C4-2B (cell line): Measurements from ENCODE around the gene METTL23.

Experiments
- H3K27ac ChIP-seq: fragments of 450-650 bp; 2 replicates; pipeline ENCODE4 v1.5.1; 2017
- CTCF ChIP-seq: fragments of 450-650 bp; conservative IDR thresholded peaks from 2 replicates; pipeline ENCODE4 v1.5.1; 2017; ENCODE audit warnings: mild to moderate bottlenecking
- ZFX ChIP-seq: fragments of 450-650 bp; IDR thresholded peaks from 2 replicates; pipeline ENCODE4 v1.6.1; 2017

Gene METTL23

DNA sequence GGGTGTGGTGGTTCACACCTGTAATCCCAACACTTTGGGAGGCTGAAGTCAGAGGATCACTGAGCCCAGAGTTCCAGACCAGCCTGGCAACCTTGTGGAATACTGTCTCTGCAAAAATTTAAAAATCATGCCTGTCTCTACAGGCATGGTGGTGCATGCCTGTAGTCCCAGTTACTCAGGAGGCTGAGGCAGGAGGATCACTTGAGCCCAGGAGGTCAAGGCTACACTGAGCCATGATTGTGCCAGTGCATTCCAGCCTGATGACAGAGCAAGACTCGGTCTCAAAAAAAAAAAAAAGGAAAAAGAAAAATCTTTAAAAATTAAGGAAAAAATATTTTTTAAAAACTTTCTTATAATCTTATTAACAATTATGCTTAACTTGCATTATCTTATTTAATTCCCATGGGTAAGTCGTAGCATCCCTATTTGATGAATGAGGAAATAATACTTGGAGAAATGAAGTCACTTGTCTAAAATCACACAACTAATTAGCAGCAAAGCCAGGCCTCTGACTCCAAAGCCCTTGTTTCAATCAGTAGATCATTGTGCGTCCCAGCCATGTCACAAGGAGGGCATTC lies 24.9 kb downstream of the METTL23 start:
- no peak overlapping the region for H3K27ac ChIP-seq
- TF ChIP-seq CTCF (no peak), ZFX (no peak)

DNA sequence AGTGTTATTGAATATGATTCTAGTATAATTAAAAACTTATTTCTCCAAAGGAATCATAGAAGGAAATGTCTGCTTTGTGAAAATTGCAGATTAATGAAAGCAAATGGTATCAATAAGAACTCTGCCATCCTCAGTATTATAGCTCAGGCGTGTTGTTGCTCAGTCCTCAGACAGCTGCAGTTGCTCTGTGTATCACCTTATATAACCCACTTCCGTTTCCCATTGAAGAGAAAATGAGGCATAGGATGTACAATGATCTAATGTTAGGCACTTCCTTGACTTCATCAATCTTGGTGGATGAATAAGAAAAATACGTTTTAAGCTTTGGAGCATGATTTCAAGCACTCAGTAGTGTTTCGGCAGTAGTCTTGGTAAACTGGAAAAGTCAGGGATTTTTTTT lies 25.4 kb downstream of the METTL23 start:
- no peak for TF ChIP-seq CTCF
- no peak overlapping the region for H3K27ac ChIP-seq

GRCh38 chr17:76753061-76753961 lies 26.7 kb downstream of the METTL23 start:
- no peak for TF ChIP-seq CTCF
- TF ChIP-seq ZFX = no peak
- no peak overlapping the region for H3K27ac ChIP-seq

GRCh38 chr17:76755285-76755684 lies 28.6 kb downstream of the METTL23 start:
- no peak overlapping the region for H3K27ac ChIP-seq
- TF ChIP-seq CTCF (no peak), ZFX (no peak)

GRCh38 chr17:76757256-76757655 lies 30.6 kb downstream of the METTL23 start:
- no peak for TF ChIP-seq CTCF
- no peak for TF ChIP-seq ZFX
- H3K27ac ChIP-seq = no peak overlapping the region

GRCh38 chr17:76758570-76758969 lies 31.9 kb downstream of the METTL23 start:
- no peak for TF ChIP-seq ZFX
- no peak for TF ChIP-seq CTCF
- H3K27ac ChIP-seq = no peak overlapping the region

- H3K27ac ChIP-seq = no peak overlapping the region
- TF ChIP-seq ZFX (no peak), CTCF (no peak)
These were observed 46.3 kb downstream of the METTL23 start for GRCh38 chr17:76772842-76773525.
